ENCODE data around the gene NAIF1. TPM values are rescaled to one million over a fixed set of nuclear protein-coding genes. Genes with fewer than 3 reads are reported as not detected.
"Not testable (repeated sequence)": the region's sequence is repeated elsewhere in the genome, so short reads cannot be mapped to it uniquely, and the experiment has no call there.

NAIF1 gene
- total RNA-seq, 2 donors from 2014 or later = 5.8 to 8.2 TPM

DNA sequence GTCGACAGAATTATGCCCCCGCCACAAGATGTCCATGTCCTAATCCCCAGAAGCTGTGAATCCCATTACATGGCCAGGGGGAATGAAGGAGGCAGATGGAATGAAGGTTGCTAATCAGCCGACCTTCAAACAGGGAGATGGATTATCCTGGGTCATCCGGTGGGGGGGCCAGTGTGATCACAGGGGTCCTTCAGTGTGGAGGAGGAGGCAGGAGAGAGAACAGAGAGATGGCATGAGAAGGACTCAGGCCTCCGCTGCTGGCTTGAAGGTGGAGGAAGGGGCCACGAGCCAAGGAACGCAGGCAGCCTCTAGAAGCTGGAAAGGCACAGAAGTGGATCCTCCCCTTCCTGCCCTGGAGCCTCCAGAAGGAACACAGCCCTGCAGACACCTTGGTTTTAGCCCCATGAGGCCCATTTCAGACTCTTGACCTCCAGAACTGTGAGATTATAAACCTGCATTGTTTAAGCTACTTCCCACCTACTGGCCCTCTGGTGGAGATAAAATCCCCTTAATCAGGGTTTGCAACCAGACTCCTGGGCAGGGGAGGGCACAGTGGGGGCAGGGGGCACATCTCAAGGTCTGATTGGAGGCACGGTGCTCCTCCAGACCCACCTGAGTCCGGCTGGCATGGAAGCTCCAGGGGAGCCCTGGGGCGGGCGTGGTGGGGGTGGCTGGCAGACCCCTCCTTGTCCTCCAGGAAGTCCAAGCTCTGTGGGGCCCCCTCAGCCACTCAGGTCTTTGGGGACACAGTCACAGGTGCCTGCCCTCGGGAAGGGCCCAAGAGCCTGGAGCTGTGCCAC, 46.6 kb upstream of the NAIF1 start:
- Histone ChIP-seq H3K27ac (no peak overlapping the region), H3K27me3 (no peaks in the 10 kb centered on the region), H3K4me1 (peaks cover 0 to 5% of the 10 kb centered on the region in 2 donors), H3K36me3 (peaks cover 19% of the 10 kb centered on the region), H3K9me3 (no peaks in the 10 kb centered on the region), H3K4me3 (no peak overlapping the region)
- TF ChIP-seq, protein P1, sequence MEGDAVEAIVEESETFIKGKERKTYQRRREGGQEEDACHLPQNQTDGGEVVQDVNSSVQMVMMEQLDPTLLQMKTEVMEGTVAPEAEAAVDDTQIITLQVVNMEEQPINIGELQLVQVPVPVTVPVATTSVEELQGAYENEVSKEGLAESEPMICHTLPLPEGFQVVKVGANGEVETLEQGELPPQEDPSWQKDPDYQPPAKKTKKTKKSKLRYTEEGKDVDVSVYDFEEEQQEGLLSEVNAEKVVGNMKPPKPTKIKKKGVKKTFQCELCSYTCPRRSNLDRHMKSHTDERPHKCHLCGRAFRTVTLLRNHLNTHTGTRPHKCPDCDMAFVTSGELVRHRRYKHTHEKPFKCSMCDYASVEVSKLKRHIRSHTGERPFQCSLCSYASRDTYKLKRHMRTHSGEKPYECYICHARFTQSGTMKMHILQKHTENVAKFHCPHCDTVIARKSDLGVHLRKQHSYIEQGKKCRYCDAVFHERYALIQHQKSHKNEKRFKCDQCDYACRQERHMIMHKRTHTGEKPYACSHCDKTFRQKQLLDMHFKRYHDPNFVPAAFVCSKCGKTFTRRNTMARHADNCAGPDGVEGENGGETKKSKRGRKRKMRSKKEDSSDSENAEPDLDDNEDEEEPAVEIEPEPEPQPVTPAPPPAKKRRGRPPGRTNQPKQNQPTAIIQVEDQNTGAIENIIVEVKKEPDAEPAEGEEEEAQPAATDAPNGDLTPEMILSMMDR (IDR thresholded peaks at IDR 0.05) = no peak
- DNase-seq (ENCODE audit: low spot score) = no peak

DNA sequence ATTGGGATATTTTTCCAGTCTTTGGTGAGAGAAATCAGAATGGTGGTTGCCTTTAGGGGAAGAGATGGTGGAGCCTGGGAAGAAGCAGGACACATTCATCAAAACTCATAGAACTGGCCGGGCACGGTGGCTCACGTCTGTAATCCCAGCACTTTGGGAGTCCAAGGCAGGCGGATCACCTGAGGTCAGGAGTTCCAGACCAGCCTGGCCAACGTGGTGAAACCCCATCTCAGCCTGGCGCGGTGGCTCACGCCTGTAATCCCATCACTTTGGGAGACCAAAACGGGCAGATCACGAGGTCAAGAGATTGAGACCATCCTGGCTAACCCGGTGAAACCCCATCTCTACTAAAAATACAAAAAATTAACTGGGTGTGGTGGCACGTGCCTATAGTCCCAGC, 44.6 kb upstream of the NAIF1 start:
- not testable (repeated sequence) for DNase-seq (ENCODE audit: low spot score)

DNA sequence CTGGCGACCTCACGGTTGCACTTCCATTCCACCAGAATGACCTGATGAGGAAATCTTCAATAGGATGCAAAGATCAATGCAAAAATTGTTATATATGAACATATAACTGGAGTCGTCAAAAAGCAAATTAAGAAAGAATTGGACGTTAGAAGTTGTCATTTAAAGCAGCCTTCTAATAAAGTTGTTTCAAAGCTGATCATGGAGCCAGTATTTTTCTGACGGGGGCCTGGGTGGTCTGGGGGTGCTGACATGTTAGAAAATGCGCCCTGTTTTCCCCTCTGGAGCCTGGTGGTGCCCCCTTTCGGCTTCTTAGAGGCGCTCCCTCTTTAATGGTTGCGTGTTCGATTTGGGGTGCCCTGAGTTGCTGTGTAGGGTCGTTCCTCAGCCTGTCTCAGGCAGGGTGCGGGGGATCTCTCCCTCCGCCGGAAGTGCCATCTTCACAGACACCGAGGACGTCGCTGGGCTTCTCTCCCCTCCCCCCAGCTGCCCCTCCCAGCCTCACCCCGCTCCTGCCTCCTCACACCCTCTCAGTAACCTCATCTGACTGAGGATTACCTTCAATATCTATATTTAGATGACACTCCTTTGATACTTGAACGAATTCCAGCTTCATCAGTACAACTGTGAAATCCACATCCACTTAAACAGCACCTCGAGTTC, 42.1 kb upstream of the NAIF1 start:
- Histone ChIP-seq H3K27me3 (no peaks in the 10 kb centered on the region), H3K36me3 (peaks cover 50% of the 10 kb centered on the region), H3K9me3 (no peaks in the 10 kb centered on the region), H3K4me1 (peaks cover 0 to 18% of the 10 kb centered on the region in 2 donors), H3K4me3 (no peak overlapping the region), H3K27ac (peak overlapping the region; percentile 63 to 64)
- DNase-seq (ENCODE audit: low spot score) = no peak
- TF ChIP-seq, protein P1 (IDR thresholded peaks at IDR 0.05) = no peak

More for the DNA sequence above, 44.6 kb upstream of the NAIF1 start:
- Histone ChIP-seq H3K36me3 (peaks cover 39% of the 10 kb centered on the region), H3K4me1 (peaks cover 0 to 14% of the 10 kb centered on the region in 2 donors)
- H3K27ac ChIP-seq, H3K9me3 ChIP-seq, H3K27me3 ChIP-seq, H3K4me3 ChIP-seq: not testable (repeated sequence)

DNA sequence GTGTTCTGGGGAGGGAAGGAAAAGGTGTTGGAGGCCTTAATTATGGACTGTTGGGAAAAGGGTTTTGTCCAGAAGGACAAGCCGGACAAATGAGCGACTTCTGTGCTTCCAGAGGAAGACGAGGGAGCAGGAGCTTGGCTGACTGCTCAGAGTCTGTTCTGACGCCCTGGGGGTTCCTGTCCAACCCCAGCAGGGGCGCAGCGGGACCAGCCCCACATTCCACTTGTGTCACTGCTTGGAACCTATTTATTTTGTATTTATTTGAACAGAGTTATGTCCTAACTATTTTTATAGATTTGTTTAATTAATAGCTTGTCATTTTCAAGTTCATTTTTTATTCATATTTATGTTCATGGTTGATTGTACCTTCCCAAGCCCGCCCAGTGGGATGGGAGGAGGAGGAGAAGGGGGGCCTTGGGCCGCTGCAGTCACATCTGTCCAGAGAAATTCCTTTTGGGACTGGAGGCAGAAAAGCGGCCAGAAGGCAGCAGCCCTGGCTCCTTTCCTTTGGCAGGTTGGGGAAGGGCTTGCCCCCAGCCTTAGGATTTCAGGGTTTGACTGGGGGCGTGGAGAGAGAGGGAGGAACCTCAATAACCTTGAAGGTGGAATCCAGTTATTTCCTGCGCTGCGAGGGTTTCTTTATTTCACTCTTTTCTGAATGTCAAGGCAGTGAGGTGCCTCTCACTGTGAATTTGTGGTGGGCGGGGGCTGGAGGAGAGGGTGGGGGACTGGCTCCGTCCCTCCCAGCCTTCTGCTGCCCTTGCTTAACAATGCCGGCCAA, 41.3 kb upstream of the NAIF1 start:
- Histone ChIP-seq H3K4me1 (peaks cover 0 to 25% of the 10 kb centered on the region in 2 donors), H3K9me3 (no peaks in the 10 kb centered on the region), H3K36me3 (peaks cover 50% of the 10 kb centered on the region), H3K27me3 (no peaks in the 10 kb centered on the region), H3K27ac (peak overlapping the region; percentile 60 to 64), H3K4me3 (no peak overlapping the region)
- TF ChIP-seq, protein P1 (IDR thresholded peaks at IDR 0.05) = no peak
- DNase-seq (ENCODE audit: low spot score) = no peak

DNA sequence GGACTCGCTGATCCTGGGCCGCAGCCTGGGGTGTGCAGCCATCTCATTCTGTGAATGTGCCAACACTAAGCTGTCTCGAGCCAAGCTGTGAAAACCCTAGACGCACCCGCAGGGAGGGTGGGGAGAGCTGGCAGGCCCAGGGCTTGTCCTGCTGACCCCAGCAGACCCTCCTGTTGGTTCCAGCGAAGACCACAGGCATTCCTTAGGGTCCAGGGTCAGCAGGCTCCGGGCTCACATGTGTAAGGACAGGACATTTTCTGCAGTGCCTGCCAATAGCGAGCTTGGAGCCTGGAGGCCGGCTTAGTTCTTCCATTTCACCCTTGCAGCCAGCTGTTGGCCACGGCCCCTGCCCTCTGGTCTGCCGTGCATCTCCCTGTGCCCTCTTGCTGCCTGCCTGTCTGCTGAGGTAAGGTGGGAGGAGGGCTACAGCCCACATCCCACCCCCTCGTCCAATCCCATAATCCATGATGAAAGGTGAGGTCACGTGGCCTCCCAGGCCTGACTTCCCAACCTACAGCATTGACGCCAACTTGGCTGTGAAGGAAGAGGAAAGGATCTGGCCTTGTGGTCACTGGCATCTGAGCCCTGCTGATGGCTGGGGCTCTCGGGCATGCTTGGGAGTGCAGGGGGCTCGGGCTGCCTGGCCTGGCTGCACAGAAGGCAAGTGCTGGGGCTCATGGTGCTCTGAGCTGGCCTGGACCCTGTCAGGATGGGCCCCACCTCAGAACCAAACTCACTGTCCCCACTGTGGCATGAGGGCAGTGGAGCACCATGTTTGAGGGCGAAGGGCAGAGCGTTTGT, 40.5 kb upstream of the NAIF1 start:
- Histone ChIP-seq H3K9me3 (no peaks in the 10 kb centered on the region), H3K36me3 (peaks cover 58% of the 10 kb centered on the region), H3K27ac (peak overlapping the region; percentile 60 to 64), H3K27me3 (no peaks in the 10 kb centered on the region), H3K4me1 (peaks cover 0 to 31% of the 10 kb centered on the region in 2 donors), H3K4me3 (no peak overlapping the region)
- TF ChIP-seq, protein P1 (IDR thresholded peaks at IDR 0.05) = no peak
- no peak for DNase-seq (ENCODE audit: low spot score)
